Panc1 (cell line): ENCODE data around the gene EYA2.

Experiments used
- CTCF ChIP-seq: fragments of 450-650 bp; IDR thresholded peaks from 2 replicates; pipeline ENCODE4 v1.5.1; 2017; ENCODE audit warnings: mild to moderate bottlenecking
- POLR2AphosphoS5 ChIP-seq: IDR thresholded peaks from 2 replicates; pipeline ENCODE4 v1.6.1; 2012; ENCODE audit warnings: mild to moderate bottlenecking, low read depth, low read length, moderate library complexity
- REST ChIP-seq, 2 experiments: IDR thresholded peaks; 2 replicates each; pipeline ENCODE4 v1.6.1; 2011 to 2012; ENCODE audit warnings: low read depth in 2 of 2, control low read depth in 1 of 2, low read length in 1 of 2, mild to moderate bottlenecking in 1 of 2, moderate library complexity in 1 of 2; ENCODE audit not compliant: insufficient read depth in 1 of 2
- SIN3A ChIP-seq: IDR thresholded peaks from 2 replicates; pipeline ENCODE4 v1.6.1; 2012; ENCODE audit warnings: low read depth, mild to moderate bottlenecking, low read length, moderate library complexity, borderline replicate concordance; ENCODE audit not compliant: insufficient read depth
- TCF7L2 ChIP-seq: IDR thresholded peaks from 2 replicates; pipeline ENCODE4 v1.6.1; 2011; ENCODE audit warnings: mild to moderate bottlenecking, low read depth, low read length, inconsistent platforms

- TF ChIP-seq CTCF, result no peak
- no peak for TF ChIP-seq SIN3A
- TF ChIP-seq POLR2AphosphoS5, result no peak
- TF ChIP-seq REST (IDR thresholded peaks at IDR 0.05; ENCODE audit: insufficient read depth in 1 of 2, low read depth in 2 of 2, low read length in 1 of 2), result no peak
- no peak for TF ChIP-seq TCF7L2
Observed at GRCh38 chr20:46850416-46850815, 44.2 kb upstream of the EYA2 start.
